Kidney (tissue), 14 donors: ENCODE measurements around the gene NUBP2. TPM values are rescaled to one million over a fixed set of nuclear protein-coding genes. Genes with fewer than 3 reads are reported as not detected.
A peak's percentile ranks its signal among the peaks of the same experiment; 100 is the strongest.

Source experiments
- DNase-seq, 5 donors: peaks; one replicate each; pipeline ENCODE4 v3.0.0-alpha.2; 2013 to 2020
- FAIRE-seq: peaks from 2 replicates; lab custom pipeline; 2012; peaks lifted over from hg19 to GRCh38; lab: Jason Lieb, UNC
- H3K27ac ChIP-seq, 2 donors: one replicate each; pipeline ENCODE4 v1.7.0; 2013; ENCODE audit warnings: low read depth in 2 of 2, low read length in 2 of 2, inconsistent platforms in 1 of 2
- H3K27me3 ChIP-seq: one replicate; pipeline ENCODE4 v1.7.1; 2013; ENCODE audit warnings: low read length, inconsistent platforms; ENCODE audit not compliant: control insufficient read depth, insufficient read depth
- H3K36me3 ChIP-seq, 3 donors: one replicate each; pipeline versions ENCODE4 v1.7.0 to v1.7.1; 2013; ENCODE audit warnings: low read length in 3 of 3, control low read depth in 1 of 3, inconsistent platforms in 1 of 3; ENCODE audit not compliant: insufficient read depth in 3 of 3, control insufficient read depth in 2 of 3
- H3K4me1 ChIP-seq, 3 donors: one replicate each; pipeline versions ENCODE4 v1.7.0 to v1.7.1; 2013; ENCODE audit warnings: low read length in 3 of 3, inconsistent platforms in 1 of 3, low read depth in 1 of 3; ENCODE audit not compliant: control insufficient read depth in 2 of 3, insufficient read depth in 2 of 3
- H3K4me3 ChIP-seq, 3 donors: one replicate each; pipeline versions ENCODE4 v1.7.0 to v1.8.1; 2013; ENCODE audit warnings: low read length in 3 of 3, control low read depth in 1 of 3, inconsistent platforms in 1 of 3
- H3K9ac ChIP-seq, 3 donors: one replicate each; pipeline versions ENCODE4 v1.7.0 to v1.7.1; 2013; ENCODE audit warnings: low read length in 3 of 3, control low read depth in 1 of 3, inconsistent platforms in 1 of 3
- H3K9me3 ChIP-seq, 3 donors: one replicate each; pipeline versions ENCODE4 v1.7.0 to v1.7.1; 2013; ENCODE audit warnings: low read length in 3 of 3, control low read depth in 1 of 3, inconsistent platforms in 1 of 3; ENCODE audit not compliant: control insufficient read depth in 2 of 3, insufficient read depth in 1 of 3
- CTCF ChIP-seq: IDR thresholded peaks from 3 replicates; pipeline ENCODE4 v1.5.1; 2012; ENCODE audit warnings: mild to moderate bottlenecking, moderate library complexity, borderline replicate concordance; ENCODE audit not compliant: insufficient read depth; ENCODE audit errors: extremely low read depth
- intact Hi-C: fragments of 100-400 bp; cut with DNase I; formaldehyde crosslinking; loops from one replicate; pipeline ENCODE4 v1.11.1; 2022
- polyA plus RNA-seq: library from polyadenylated mRNA; stranded (reverse); fragments of 350-450 nt; fragmentation: Illumina TruSeq; extraction: RNeasy Lipid Tissue Mini Kit (QIAGEN cat#74804); gene quantifications from one replicate; pipeline ENCODE4 v1.2.3, GENCODE V29; 2014; ENCODE audit warnings: low read depth, low replicate concordance; ENCODE audit not compliant: insufficient read depth
- total RNA-seq: library from RNA; stranded (reverse); fragmentation: NEBNext Ultra II Directional; extraction: Animal tissue kit (Norgen Biotek cat#: 25700); gene quantifications from one replicate; pipeline ENCODE4 v1.2.1, GENCODE V29; 2021
- donor health status: control.
- donor health status: control.
- donor health status: control.
- donor health status: control.
- donor health status: control.
- donor health status: DM: yes; HTN: yes; CAD: no.
- donor health status: Normal renal cell carcinoma (clear cell type).

Gene NUBP2
- total and polyA plus RNA-seq, 2 donors from 2014 or later = 42.8 to 71.1 TPM

GRCh38 chr16:1823821-1824220 is 41.1 kb downstream of the NUBP2 start:
- peak; percentile 10 for TF ChIP-seq CTCF
- Histone ChIP-seq H3K27ac (no peak overlapping the region), H3K27me3 (no peaks in the 10 kb centered on the region), H3K4me1 (peaks cover 0 to 13% (median 3%) of the 10 kb centered on the region in 3 donors), H3K9ac (no peak overlapping the region), H3K9me3 (no peaks in the 10 kb centered on the region), H3K4me3 (peak overlapping the region in 1 of 3 donors; percentile 86), H3K36me3 (peaks cover 0 to 30% (median 8%) of the 10 kb centered on the region in 3 donors)
- FAIRE-seq (no peak), DNase-seq (peak in 3 of 5 donors; percentile 30 to 53 (median 46))
- intact Hi-C loops = no loop called here

DNA sequence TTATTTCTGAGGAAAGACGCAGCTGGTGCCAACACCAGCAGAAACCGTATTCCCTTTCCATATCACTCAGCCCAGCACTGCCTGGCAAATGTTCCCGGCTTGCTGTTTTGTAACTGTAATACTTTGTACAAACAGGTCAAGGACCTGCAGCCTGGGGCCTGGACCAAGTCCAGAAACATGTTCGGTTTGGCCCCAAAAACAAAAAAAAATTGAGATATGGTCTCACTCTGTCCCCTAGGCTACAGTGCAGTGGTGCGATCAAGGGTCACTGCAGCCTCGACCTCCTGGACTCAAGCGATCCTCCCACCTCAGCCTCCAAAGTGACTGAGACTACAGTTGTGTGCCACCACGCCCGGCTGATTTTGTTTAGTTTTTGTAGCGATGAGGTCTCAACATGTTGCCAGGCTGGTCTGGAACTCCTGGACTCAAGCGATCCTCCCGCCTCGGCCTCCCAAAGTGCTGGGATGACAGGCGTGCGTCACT is 42.7 kb downstream of the NUBP2 start:
- intact Hi-C loops = no loop called here
- peak overlapping the region in 1 of 3 donors; percentile 61 for H3K9ac ChIP-seq

GRCh38 chr16:1825864-1826690 is 43.3 kb downstream of the NUBP2 start:
- Histone ChIP-seq H3K27ac (peak overlapping the region in 1 of 2 donors; percentile 51), H3K9ac (peak overlapping the region in 1 of 3 donors; percentile 61), H3K4me3 (peak overlapping the region; percentile 28 to 86 (median 77)), H3K9me3 (no peaks in the 10 kb centered on the region), H3K36me3 (peaks cover 0 to 15% (median 6%) of the 10 kb centered on the region in 3 donors), H3K27me3 (no peaks in the 10 kb centered on the region), H3K4me1 (peaks cover 0 to 19% (median 3%) of the 10 kb centered on the region in 3 donors)
- peak in 2 of 5 donors; percentile 24 to 76 for DNase-seq
- no peak for TF ChIP-seq CTCF
- intact Hi-C loops = no loop called here
- FAIRE-seq = no peak

More for the DNA sequence above, 42.7 kb downstream of the NUBP2 start:
- FAIRE-seq = no peak
- TF ChIP-seq CTCF = no peak
- no peaks in the 10 kb centered on the region for H3K27me3 ChIP-seq
- H3K36me3 ChIP-seq = peaks cover 0 to 20% (median 8%) of the 10 kb centered on the region in 3 donors
- H3K4me1 ChIP-seq = peaks cover 0 to 19% (median 3%) of the 10 kb centered on the region in 3 donors
- peak overlapping the region in 2 of 3 donors; percentile 77 to 86 for H3K4me3 ChIP-seq
- no peaks in the 10 kb centered on the region for H3K9me3 ChIP-seq
- DNase-seq = no peak
- peak overlapping the region in 1 of 2 donors; percentile 51 for H3K27ac ChIP-seq
